GM23338 (cell line): ENCODE measurements around the gene SBF2.

ENCODE experiments used
- CREB1 ChIP-seq: fragments of 250-450 bp; sonication (Bioruptor Pico); IDR thresholded peaks from 2 replicates; pipeline ENCODE4 v1.5.0; 2020; ENCODE audit warnings: low read depth, mild to moderate bottlenecking, moderate library complexity
- EZH2 ChIP-seq: fragments of 200-600 bp; sonication (generic); IDR thresholded peaks from one replicate; pipeline ENCODE4 v1.8.0; 2017; ENCODE audit warnings: antibody characterized with exemption, mild to moderate bottlenecking, low read depth; ENCODE audit not compliant: unreplicated experiment
- EZH2phosphoT487 ChIP-seq: fragments of 200-600 bp; sonication (generic); IDR thresholded peaks from one replicate; pipeline ENCODE4 v1.8.1; 2018; ENCODE audit warnings: antibody characterized with exemption; ENCODE audit not compliant: unreplicated experiment
- JUNB ChIP-seq: IDR thresholded peaks from one replicate; pipeline ENCODE4 v1.6.1; 2016; ENCODE audit warnings: antibody characterized with exemption; ENCODE audit not compliant: unreplicated experiment
- POLR2AphosphoS5 ChIP-seq: IDR thresholded peaks from 2 replicates; pipeline ENCODE4 v1.6.1; 2016; ENCODE audit warnings: antibody characterized with exemption, low read depth
- STAT1 ChIP-seq: IDR thresholded peaks from one replicate; pipeline ENCODE4 v1.6.1; 2016; ENCODE audit warnings: antibody characterized with exemption; ENCODE audit not compliant: unreplicated experiment
- TF ChIP-seq, protein P1 (sequence below), 2 experiments: fragments of 200-600 bp in 1 of 2; sonication (generic) in 1 of 2; conservative IDR thresholded peaks; 2 replicates each; pipeline versions ENCODE4 v1.5.1 to v1.6.1; 2016 to 2017; ENCODE audit warnings: antibody characterized with exemption in 2 of 2, low read depth in 2 of 2, mild to moderate bottlenecking in 2 of 2, moderate library complexity in 1 of 2
- TF ChIP-seq, protein P2 (sequence below): IDR thresholded peaks from 2 replicates; pipeline ENCODE4 v1.6.1; 2016; ENCODE audit warnings: antibody characterized with exemption

DNA sequence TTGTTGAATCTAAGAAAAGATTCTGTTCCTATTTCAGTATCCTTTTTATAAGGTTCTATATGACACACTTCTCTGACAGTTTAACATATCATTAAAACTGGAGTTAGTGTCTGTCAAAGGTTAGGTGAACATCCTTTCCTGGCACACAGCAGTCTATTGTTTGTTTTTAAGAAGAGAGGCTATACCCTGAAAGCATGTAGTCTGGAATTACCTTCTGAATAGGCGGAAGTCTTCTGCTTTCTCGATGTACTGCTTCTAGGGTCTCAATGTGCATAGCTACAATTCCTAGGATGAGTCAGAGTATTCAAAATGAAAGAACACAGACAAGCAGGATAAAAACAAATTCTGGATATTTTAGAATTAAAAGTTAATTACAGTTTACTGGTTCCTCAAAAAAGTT lies 441.6 kb downstream of the SBF2 start:
- TF ChIP-seq EZH2phosphoT487 (no peak), EZH2 (no peak), JUNB (no peak), CREB1 (no peak), POLR2AphosphoS5 (no peak), STAT1 (no peak)
- TF ChIP-seq, protein P1, sequence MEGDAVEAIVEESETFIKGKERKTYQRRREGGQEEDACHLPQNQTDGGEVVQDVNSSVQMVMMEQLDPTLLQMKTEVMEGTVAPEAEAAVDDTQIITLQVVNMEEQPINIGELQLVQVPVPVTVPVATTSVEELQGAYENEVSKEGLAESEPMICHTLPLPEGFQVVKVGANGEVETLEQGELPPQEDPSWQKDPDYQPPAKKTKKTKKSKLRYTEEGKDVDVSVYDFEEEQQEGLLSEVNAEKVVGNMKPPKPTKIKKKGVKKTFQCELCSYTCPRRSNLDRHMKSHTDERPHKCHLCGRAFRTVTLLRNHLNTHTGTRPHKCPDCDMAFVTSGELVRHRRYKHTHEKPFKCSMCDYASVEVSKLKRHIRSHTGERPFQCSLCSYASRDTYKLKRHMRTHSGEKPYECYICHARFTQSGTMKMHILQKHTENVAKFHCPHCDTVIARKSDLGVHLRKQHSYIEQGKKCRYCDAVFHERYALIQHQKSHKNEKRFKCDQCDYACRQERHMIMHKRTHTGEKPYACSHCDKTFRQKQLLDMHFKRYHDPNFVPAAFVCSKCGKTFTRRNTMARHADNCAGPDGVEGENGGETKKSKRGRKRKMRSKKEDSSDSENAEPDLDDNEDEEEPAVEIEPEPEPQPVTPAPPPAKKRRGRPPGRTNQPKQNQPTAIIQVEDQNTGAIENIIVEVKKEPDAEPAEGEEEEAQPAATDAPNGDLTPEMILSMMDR (conservative IDR thresholded peaks at IDR 0.05; ENCODE audit: low read depth in 2 of 2), result no peak
- TF ChIP-seq, protein P2, sequence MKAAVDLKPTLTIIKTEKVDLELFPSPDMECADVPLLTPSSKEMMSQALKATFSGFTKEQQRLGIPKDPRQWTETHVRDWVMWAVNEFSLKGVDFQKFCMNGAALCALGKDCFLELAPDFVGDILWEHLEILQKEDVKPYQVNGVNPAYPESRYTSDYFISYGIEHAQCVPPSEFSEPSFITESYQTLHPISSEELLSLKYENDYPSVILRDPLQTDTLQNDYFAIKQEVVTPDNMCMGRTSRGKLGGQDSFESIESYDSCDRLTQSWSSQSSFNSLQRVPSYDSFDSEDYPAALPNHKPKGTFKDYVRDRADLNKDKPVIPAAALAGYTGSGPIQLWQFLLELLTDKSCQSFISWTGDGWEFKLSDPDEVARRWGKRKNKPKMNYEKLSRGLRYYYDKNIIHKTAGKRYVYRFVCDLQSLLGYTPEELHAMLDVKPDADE, result no peak
